NCI-H128 (cell line): ENCODE data around the gene QPCT.
A peak's percentile ranks its signal among the peaks of the same experiment; 100 is the strongest.
"Not testable (repeated sequence)": the region's sequence is repeated elsewhere in the genome, so short reads cannot be mapped to it uniquely, and the experiment has no call there.

ENCODE experiments used
- DNase-seq: peaks from one replicate; lab custom pipeline; 2025; ENCODE audit not compliant: unreplicated experiment; lab: John Stamatoyannopoulos, UW

The QPCT gene

GRCh38 chr2:37344453-37345361 is at the start of gene QPCT:
Gene QPCT (plus strand): TSS chr2:37344630. CDS start chr2:37344732, 102 bp downstream.
- no peak for DNase-seq

- not testable (repeated sequence) for DNase-seq
Measured at GRCh38 chr2:37294858-37295257, 49.6 kb upstream of the QPCT start.

- DNase-seq: no peak
Measured at GRCh38 chr2:37295469-37296073, 48.9 kb upstream of the QPCT start.

GRCh38 chr2:37297632-37298031 is 46.8 kb upstream of the QPCT start:
- DNase-seq: no peak

GRCh38 chr2:37300146-37300545 is 44.3 kb upstream of the QPCT start:
- DNase-seq: no peak

GRCh38 chr2:37300578-37300977 is 43.9 kb upstream of the QPCT start:
- no peak for DNase-seq

GRCh38 chr2:37301408-37301807 is 43.0 kb upstream of the QPCT start:
- DNase-seq: no peak

GRCh38 chr2:37302701-37303252 is 41.7 kb upstream of the QPCT start:
- no peak for DNase-seq

GRCh38 chr2:37306024-37306423 is 38.4 kb upstream of the QPCT start:
- peak; percentile 28 for DNase-seq

- no peak for DNase-seq
Measured at GRCh38 chr2:37307500-37307899, 36.9 kb upstream of the QPCT start.

- DNase-seq: no peak
Measured at GRCh38 chr2:37315364-37315763, 29.1 kb upstream of the QPCT start.

GRCh38 chr2:37316181-37316580 is 28.2 kb upstream of the QPCT start:
- DNase-seq: no peak

- no peak for DNase-seq
Measured at GRCh38 chr2:37317746-37318145, 26.7 kb upstream of the QPCT start.

- no peak for DNase-seq
Measured at GRCh38 chr2:37318401-37318800, 26.0 kb upstream of the QPCT start.

- no peak for DNase-seq
Measured at GRCh38 chr2:37319754-37320609, 24.4 kb upstream of the QPCT start.

- no peak for DNase-seq
Measured at GRCh38 chr2:37321029-37321682, 23.3 kb upstream of the QPCT start.

GRCh38 chr2:37322368-37322767 is 22.1 kb upstream of the QPCT start:
- DNase-seq: no peak

GRCh38 chr2:37323176-37323780 is 21.2 kb upstream of the QPCT start:
- DNase-seq: no peak

GRCh38 chr2:37323781-37324535 is 20.5 kb upstream of the QPCT start:
- DNase-seq: peak; percentile 7

GRCh38 chr2:37324536-37324785 is 20.0 kb upstream of the QPCT start:
- DNase-seq: no peak
